Measurements from ENCODE around the gene ASB3.

The ASB3 gene

DNA sequence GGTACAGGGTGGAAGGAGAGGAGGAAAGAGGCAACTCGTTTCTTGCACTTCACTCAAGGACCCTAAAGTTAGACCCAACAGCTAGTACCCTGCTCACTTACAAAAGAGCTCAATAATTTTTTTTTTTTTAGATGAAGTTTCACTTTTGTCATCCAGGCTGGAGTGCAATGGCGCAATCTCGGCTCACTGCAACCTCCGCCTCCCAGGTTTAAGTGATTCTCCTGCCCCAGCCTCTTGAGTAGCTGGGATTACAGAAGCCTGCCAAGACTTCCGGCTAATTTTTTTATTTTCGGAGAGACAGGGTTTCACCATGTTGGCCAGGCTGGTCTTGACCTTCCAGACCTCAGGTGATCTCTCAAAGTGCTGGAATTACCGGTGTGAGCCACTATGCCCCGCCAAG is 4.1 kb downstream of the ASB3 start:
- TF ChIP-seq, protein P1, sequence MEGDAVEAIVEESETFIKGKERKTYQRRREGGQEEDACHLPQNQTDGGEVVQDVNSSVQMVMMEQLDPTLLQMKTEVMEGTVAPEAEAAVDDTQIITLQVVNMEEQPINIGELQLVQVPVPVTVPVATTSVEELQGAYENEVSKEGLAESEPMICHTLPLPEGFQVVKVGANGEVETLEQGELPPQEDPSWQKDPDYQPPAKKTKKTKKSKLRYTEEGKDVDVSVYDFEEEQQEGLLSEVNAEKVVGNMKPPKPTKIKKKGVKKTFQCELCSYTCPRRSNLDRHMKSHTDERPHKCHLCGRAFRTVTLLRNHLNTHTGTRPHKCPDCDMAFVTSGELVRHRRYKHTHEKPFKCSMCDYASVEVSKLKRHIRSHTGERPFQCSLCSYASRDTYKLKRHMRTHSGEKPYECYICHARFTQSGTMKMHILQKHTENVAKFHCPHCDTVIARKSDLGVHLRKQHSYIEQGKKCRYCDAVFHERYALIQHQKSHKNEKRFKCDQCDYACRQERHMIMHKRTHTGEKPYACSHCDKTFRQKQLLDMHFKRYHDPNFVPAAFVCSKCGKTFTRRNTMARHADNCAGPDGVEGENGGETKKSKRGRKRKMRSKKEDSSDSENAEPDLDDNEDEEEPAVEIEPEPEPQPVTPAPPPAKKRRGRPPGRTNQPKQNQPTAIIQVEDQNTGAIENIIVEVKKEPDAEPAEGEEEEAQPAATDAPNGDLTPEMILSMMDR (IDR thresholded peaks at IDR 0.05; ENCODE audit: low read depth, low read length), result no peak
- no peak for TF ChIP-seq EZH2phosphoT487 (IDR thresholded peaks at IDR 0.05; ENCODE audit: low read depth)
- H3K4me3 ChIP-seq (ENCODE audit: low read length), result no peak overlapping the region
- no peak overlapping the region for H2AFZ ChIP-seq (ENCODE audit: low read depth, low read length)
- H4K20me1 ChIP-seq (ENCODE audit: insufficient read depth, low read length), result no peaks in the 10 kb centered on the region
- H3K36me3 ChIP-seq (replicated peaks; ENCODE audit: low read depth, low read length), result peaks cover 29% of the 10 kb centered on the region
- no peak overlapping the region for H3K9ac ChIP-seq (ENCODE audit: low read length)
- no peak overlapping the region for H3K27ac ChIP-seq (ENCODE audit: low read length)
- no peaks in the 10 kb centered on the region for H3K27me3 ChIP-seq (ENCODE audit: low read depth, low read length)
- peaks cover 100% of the 10 kb centered on the region for H3K79me2 ChIP-seq (ENCODE audit: low read length)
- H3K4me2 ChIP-seq (ENCODE audit: low read length), result no peak overlapping the region
- peaks cover 12% of the 10 kb centered on the region for H3K4me1 ChIP-seq (ENCODE audit: low read length)
- no peaks in the 10 kb centered on the region for H3K9me3 ChIP-seq (ENCODE audit: insufficient read depth, low read length)

DNA sequence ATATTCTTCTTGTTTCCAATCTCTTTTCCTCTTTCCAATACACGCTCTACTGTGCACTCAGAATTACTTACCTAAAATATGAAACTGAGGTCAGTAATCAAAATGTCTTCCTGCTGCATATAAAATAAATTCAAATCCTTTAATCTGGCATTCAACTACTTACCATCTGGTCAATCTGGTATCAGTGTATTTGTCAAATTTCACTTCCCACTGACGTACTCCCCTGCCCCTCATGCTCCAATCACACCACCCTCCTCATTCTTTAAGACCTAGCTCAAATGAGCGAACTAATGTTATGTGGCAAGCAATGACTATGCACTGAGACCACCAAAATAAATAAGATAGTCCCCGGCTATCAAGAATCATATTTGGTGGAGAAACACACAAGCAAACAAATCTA is 6.7 kb downstream of the ASB3 start:
- no peak overlapping the region for H3K4me3 ChIP-seq (ENCODE audit: low read length)
- TF ChIP-seq, protein P1 (IDR thresholded peaks at IDR 0.05; ENCODE audit: low read depth, low read length), result no peak
- no peak for TF ChIP-seq EZH2phosphoT487 (IDR thresholded peaks at IDR 0.05; ENCODE audit: low read depth)
- no peak overlapping the region for H3K9ac ChIP-seq (ENCODE audit: low read length)
- H4K20me1 ChIP-seq (ENCODE audit: insufficient read depth, low read length), result no peaks in the 10 kb centered on the region
- H3K79me2 ChIP-seq (ENCODE audit: low read length), result peaks cover 100% of the 10 kb centered on the region
- peaks cover 5% of the 10 kb centered on the region for H3K4me1 ChIP-seq (ENCODE audit: low read length)
- H3K27ac ChIP-seq (ENCODE audit: low read length), result no peak overlapping the region
- no peaks in the 10 kb centered on the region for H3K9me3 ChIP-seq (ENCODE audit: insufficient read depth, low read length)
- H3K4me2 ChIP-seq (ENCODE audit: low read length), result no peak overlapping the region
- H2AFZ ChIP-seq (ENCODE audit: low read depth, low read length), result no peak overlapping the region
- H3K36me3 ChIP-seq (replicated peaks; ENCODE audit: low read depth, low read length), result peaks cover 37% of the 10 kb centered on the region
- H3K27me3 ChIP-seq (ENCODE audit: low read depth, low read length), result no peaks in the 10 kb centered on the region

DNA sequence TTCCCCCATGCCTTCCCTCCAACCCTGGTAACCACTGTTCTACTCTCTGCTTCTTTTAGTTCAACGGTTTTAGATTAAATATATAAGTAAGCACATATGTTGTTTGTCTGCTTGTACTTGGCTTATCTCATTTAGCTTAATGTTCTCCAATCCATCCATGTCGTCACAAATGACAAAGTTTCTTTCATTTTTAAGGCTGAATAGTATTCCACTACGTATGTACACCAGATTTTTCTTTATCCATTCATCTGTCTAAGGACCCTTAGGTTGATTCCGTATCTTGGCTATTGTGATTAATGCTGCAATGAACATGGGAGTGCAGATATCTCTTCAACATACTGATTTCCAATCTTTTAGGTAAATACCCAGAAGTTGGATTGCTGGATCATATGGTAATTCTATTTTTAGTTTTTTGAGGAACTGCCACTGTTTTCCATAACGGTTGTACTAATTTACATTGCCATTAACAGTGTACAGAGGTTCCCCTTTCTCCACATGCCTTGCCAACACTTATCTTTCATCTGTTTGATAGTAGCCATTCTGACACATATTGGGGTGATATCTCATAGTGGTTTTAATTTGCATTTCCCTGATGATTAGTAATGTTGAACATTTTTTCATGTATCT is 8.1 kb downstream of the ASB3 start:
- no peaks in the 10 kb centered on the region for H4K20me1 ChIP-seq (ENCODE audit: insufficient read depth, low read length)
- peaks cover 100% of the 10 kb centered on the region for H3K79me2 ChIP-seq (ENCODE audit: low read length)
- H3K4me2 ChIP-seq (ENCODE audit: low read length), result no peak overlapping the region
- H3K27ac ChIP-seq (ENCODE audit: low read length), result no peak overlapping the region
- no peaks in the 10 kb centered on the region for H3K4me1 ChIP-seq (ENCODE audit: low read length)
- no peak for TF ChIP-seq EZH2phosphoT487 (IDR thresholded peaks at IDR 0.05; ENCODE audit: low read depth)
- TF ChIP-seq, protein P1 (IDR thresholded peaks at IDR 0.05; ENCODE audit: low read depth, low read length), result no peak
- no peak overlapping the region for H2AFZ ChIP-seq (ENCODE audit: low read depth, low read length)
- peaks cover 47% of the 10 kb centered on the region for H3K36me3 ChIP-seq (replicated peaks; ENCODE audit: low read depth, low read length)
- H3K27me3 ChIP-seq (ENCODE audit: low read depth, low read length), result no peaks in the 10 kb centered on the region
- H3K4me3 ChIP-seq (ENCODE audit: low read length), result no peak overlapping the region
- H3K9ac ChIP-seq (ENCODE audit: low read length), result no peak overlapping the region
- no peaks in the 10 kb centered on the region for H3K9me3 ChIP-seq (ENCODE audit: insufficient read depth, low read length)

DNA sequence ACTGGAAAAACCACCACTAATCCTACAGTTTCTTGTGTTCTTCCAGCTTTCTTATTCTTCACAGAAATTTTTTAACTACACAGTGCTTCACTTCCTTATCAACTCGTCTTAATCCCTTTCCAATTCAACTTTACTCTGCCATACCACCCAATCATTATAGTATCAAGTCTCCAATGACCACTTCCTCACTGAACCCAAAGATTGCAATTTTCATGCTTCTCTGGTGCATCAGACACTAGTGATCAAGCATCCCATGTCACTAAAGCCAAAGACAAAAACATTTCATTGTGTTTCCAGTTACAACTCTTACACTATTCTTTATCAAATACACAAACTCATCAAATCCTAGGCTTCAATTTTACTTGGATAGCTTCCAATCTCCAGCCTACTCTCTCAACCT is 9.6 kb downstream of the ASB3 start:
- Histone ChIP-seq H3K9me3 (ENCODE audit: insufficient read depth, low read length) (no peaks in the 10 kb centered on the region), H3K9ac (ENCODE audit: low read length) (no peak overlapping the region), H2AFZ (ENCODE audit: low read depth, low read length) (no peak overlapping the region), H3K4me1 (ENCODE audit: low read length) (no peaks in the 10 kb centered on the region), H3K4me3 (ENCODE audit: low read length) (no peak overlapping the region), H3K36me3 (replicated peaks; ENCODE audit: low read depth, low read length) (peaks cover 50% of the 10 kb centered on the region), H3K27me3 (ENCODE audit: low read depth, low read length) (no peaks in the 10 kb centered on the region), H3K27ac (ENCODE audit: low read length) (no peak overlapping the region), H3K79me2 (ENCODE audit: low read length) (peaks cover 98% of the 10 kb centered on the region), H3K4me2 (ENCODE audit: low read length) (no peak overlapping the region), H4K20me1 (ENCODE audit: insufficient read depth, low read length) (no peaks in the 10 kb centered on the region)
- TF ChIP-seq, protein P1 (IDR thresholded peaks at IDR 0.05; ENCODE audit: low read depth, low read length), result no peak
- TF ChIP-seq EZH2phosphoT487 (IDR thresholded peaks at IDR 0.05; ENCODE audit: low read depth), result no peak

All from OCI-LY3 (cell line).